Measurements from ENCODE around the gene KBTBD12.

The KBTBD12 gene

GRCh38 chr3:128009952-128010846 is 95.2 kb downstream of the KBTBD12 start:
- CTCF ChIA-PET: interaction anchor here (0.6 to 0.7 kb wide), 2 partner anchors 68 to 74 kb away, joined by 3 to 5 read pairs; no protein-coding TSS in a partner anchor
- POLR2A ChIA-PET (ENCODE audit: low non-redundant PET): no interaction called here
- no peak for DNase-seq (ENCODE audit: low spot score)
- H3K27ac ChIP-seq: peak overlapping the region; percentile 77
- TF ChIP-seq CTCF (conservative IDR thresholded peaks at IDR 0.05; ENCODE audit: low read depth): no peak

GRCh38 chr3:128011140-128011539 is 96.1 kb downstream of the KBTBD12 start:
- CTCF ChIA-PET: interaction anchor here (0.6 to 0.8 kb wide), 3 partner anchors 17 to 73 kb away, joined by 3 to 5 read pairs (median 3); no protein-coding TSS in a partner anchor
- DNase-seq (ENCODE audit: low spot score): peak; percentile 71
- POLR2A ChIA-PET (ENCODE audit: low non-redundant PET): no interaction called here

GRCh38 chr3:128012050-128012449 is 97.0 kb downstream of the KBTBD12 start:
- no peak for TF ChIP-seq CTCF (conservative IDR thresholded peaks at IDR 0.05; ENCODE audit: low read depth)
- no peak overlapping the region for H3K27ac ChIP-seq
- CTCF ChIA-PET: interaction anchor here (0.8 kb wide), 1 partner anchor 18 kb away, joined by 3 read pairs; no protein-coding TSS in a partner anchor
- POLR2A ChIA-PET (ENCODE audit: low non-redundant PET): no interaction called here
- DNase-seq (ENCODE audit: low spot score): no peak

More at GRCh38 chr3:128011140-128011539, 96.1 kb downstream of the KBTBD12 start:
- TF ChIP-seq CTCF (conservative IDR thresholded peaks at IDR 0.05; ENCODE audit: low read depth): 0 out of 2 replicates have a peak, but pooled peaks have one; percentile 12
- H3K27ac ChIP-seq: peak overlapping the region; percentile 51; the same call in 1 of the 2 replicates

GRCh38 chr3:128014548-128014947 is 99.5 kb downstream of the KBTBD12 start:
- POLR2A ChIA-PET (ENCODE audit: low non-redundant PET): no interaction called here
- H3K27ac ChIP-seq: no peak overlapping the region
- CTCF ChIA-PET: no interaction called here
- no peak for TF ChIP-seq CTCF (conservative IDR thresholded peaks at IDR 0.05; ENCODE audit: low read depth)
- no peak for DNase-seq (ENCODE audit: low spot score)

- no peak for DNase-seq (ENCODE audit: low spot score)
- CTCF ChIA-PET: no interaction called here
- POLR2A ChIA-PET (ENCODE audit: low non-redundant PET): no interaction called here
- H3K27ac ChIP-seq: no peak overlapping the region
- TF ChIP-seq CTCF (conservative IDR thresholded peaks at IDR 0.05; ENCODE audit: low read depth): no peak
Measured at GRCh38 chr3:128016502-128016901, 101.5 kb downstream of the KBTBD12 start.

- POLR2A ChIA-PET (ENCODE audit: low non-redundant PET): no interaction called here
- DNase-seq (ENCODE audit: low spot score): no peak
- H3K27ac ChIP-seq: peak overlapping the region; percentile 75
- CTCF ChIA-PET: no interaction called here
- TF ChIP-seq CTCF (conservative IDR thresholded peaks at IDR 0.05; ENCODE audit: low read depth): no peak
Measured at GRCh38 chr3:128021768-128022372, 106.8 kb downstream of the KBTBD12 start.

Measured in RWPE1 (cell line).